GM21526 (cell line): ENCODE results near the gene FAM47B.

Experiments used
- ATAC-seq: cut with Tn5 transposase; IDR thresholded peaks from one replicate; pipeline ENCODE4 v1.9.1; 2021; ENCODE audit warnings: moderate library complexity; ENCODE audit not compliant: unreplicated experiment, low FRiP score

Gene FAM47B

DNA sequence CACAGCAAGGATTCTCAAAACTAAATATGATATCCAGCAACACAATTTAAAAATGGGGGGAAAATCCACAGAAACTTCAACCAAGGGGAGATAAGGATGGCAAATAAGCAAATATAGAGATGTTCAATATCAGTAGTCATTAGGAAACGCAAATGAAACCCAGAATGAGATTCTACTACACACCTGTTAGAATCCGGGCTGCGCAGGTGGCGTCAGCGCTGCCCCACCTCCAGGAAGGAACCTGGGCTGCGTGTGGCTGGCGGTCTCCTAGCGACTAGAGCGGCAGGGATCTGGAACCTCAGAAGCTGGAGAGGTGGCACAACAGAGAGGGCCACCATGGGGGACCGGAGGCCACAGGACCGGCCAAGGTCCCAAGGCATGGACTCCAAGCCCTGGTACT lies at the start of gene FAM47B:
Gene FAM47B (plus strand): TSS at position 301 of the 400 bp plus-strand sequence. CDS start 36 bp downstream, at position 337.
- no peak for ATAC-seq

DNA sequence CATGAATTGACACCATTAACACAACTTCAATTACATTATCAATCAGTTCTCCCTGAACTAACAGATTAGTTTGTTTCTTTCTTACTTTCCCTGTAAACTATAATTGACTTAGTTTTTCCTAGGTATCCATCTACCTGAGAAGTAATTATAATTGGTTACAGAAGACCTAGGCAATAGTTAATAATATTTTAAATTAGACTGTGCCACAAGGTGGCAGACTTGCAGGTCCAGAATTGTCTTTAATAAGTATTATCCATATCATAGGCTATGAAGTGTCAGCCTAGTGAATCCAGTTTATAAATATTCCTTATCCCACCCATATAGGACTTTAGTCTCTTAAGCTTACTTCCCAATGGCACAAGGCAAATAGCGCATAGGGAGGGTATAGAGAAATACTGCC lies 48.9 kb upstream of the FAM47B start:
- ATAC-seq = no peak

DNA sequence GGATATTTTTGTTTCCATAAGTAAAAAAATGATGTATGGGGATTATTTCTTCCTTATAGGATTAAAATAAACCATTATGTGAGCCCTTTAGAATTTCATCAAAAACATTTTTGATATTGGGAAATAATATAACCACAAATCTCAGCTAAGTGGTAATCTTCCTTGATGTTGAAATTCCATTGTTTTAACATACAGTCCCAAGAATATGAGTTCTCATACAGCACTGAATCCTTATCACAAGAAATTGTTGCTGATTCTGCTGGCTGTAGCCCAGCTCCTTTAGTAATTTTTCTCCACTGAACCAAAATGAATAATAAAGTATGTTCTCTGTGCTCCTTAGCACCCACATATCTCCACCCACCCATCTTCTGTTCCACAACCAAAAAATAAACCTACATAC lies 41.9 kb upstream of the FAM47B start:
- no peak for ATAC-seq

DNA sequence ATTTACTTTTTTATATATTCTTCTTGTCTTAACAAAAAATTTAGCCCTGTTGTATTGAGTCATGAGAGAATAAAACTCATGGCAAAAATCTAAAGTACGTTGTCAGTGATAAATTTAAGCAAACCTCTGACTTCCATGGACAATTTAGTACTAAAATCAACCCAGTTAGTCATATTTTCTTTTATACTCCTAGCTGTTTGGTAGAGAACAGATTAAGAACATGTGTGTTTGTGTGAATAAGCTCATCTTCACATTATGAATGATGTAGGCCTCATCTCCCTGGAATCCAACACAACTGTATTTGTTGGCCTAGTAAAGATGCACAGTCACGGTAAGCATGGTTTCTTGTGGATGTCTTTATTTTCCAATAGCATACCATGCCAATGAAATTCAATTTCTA lies 40.8 kb upstream of the FAM47B start:
- ATAC-seq = no peak

DNA sequence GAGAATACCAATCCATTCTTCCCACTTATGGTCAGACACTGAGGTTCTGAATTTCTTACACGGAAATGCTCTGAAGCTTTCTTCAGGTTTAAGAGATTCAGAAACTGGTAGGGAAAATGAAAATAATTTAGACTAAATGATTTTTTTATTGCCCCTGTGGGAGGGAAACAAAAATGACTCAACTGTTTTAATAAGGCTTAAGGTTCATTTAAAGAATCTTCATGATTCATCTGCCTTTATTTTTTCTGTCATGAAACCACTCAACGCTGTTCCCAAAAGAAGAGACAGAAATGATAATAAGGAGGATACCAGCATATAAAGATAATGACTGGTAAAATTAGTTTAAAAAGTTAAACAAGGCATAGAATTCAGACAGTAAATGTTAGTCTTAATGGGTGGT lies 39.3 kb upstream of the FAM47B start:
- no peak for ATAC-seq

DNA sequence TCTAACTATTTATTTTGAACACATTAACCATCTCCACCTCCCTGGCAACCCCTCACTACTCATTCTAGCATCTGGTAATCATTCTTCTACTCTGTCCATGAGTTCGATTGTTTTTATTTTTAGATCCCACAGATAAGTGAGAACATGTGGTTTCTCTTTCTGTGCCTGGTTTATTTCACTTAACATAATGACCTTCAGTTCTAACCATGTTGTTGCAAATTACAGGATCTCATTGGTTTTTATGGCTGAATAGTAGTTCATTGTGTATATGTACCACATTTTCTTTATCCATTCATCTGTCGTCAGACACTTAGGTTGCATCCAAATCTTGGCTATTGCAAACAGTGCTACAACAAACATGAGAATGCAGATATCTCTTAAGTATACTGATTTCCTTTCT lies 33.4 kb upstream of the FAM47B start:
- ATAC-seq = no peak

DNA sequence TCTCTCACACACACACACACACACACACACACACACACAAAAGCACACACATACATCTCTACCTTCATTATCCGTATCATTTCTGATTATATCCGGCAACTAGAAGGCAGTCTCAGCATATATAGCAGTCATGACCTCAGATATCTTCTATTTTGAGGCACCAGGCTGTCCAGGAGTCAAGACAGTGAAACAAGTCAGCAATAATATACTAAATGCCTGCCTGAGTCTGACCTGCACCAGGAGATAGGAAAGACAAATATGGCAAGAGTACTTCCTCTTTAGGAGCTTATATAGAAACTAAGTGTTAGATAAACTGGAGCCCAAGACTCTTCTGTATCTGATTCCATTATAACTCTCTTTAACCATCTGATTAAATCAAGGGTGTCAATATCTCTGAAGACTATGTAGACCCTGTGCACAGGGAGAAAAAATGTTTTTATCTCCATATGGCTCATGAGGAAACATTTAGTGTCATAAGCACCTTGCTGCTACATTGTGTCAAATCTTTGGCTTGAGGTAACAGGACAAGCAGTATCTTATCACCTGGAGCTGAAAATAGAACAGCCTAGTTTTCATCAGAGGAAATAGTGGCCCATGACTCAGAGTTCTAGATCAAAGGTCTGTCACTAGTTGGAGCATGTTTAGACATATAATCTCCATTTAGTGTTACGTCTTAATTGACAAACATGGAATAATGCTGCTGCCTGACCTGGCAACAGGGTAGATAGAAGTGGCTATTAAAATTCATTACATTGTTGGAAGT lies 27.0 kb upstream of the FAM47B start:
- no peak for ATAC-seq

DNA sequence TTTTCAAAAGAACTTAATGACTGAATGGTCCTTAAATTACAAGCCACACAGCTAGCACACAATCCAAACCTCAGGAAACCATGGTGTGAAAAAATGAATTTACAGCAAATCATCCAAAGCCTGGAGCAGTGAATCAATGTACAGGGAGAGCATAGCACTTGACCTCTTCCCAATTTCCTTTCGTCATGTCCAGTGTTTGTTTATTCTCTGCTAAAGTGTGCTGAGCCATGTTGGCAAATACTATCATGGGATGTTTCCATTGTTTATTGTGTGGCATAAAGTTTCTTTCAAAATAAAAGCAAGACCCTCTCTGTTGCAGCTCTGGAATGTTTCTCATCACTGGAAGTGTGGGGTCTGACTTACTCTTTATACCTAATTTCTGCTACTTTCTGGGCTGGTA lies 25.4 kb upstream of the FAM47B start:
- no peak for ATAC-seq

DNA sequence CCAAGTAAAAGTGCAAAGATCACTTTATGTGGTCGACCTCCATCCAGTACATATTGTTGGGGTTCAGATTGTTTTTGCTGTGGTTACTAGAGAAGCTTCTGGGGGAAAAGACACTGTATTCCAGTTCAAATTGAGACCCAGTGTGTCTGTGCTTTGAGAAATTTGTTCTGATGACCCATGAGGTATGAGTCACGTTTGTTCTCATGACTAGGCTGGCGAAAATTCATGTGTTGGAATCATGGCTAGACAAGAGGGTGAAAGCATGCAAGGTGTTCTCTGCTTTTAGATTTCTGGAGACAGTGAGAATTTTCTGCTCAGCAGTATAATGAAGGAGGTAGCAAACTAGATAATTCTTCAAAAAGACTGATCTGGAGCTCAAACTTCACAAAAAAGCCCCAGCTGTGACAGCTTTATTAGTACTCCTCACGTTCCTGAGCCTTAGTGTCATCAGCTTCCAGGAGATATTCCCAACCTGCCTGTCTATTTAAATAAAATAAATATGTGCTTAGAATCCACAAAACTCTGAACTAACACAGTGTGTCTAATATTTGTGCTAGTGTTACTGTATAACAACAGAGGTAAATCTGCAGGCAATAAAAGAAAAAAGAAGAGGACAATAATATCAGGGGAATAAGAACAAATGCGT lies 24.4 kb upstream of the FAM47B start:
- ATAC-seq = no peak

DNA sequence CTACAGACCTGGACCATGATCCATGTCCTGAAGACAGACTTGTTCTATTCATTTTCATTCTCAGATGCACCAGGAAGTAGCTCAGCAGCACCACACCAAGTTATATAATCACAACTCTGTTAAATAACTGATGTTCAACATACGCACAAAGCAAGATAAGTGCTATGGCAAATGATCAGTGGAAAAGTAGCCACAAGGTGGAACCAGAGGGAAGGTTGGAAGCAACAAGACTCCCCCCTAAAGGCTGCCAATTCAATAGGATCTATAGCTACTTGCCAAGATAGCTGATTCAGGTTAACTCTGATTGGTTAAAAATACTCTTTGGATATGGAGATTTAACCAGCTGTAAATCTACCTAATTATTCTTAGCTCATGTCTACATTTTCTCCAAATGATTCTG lies 23.7 kb upstream of the FAM47B start:
- no peak for ATAC-seq

DNA sequence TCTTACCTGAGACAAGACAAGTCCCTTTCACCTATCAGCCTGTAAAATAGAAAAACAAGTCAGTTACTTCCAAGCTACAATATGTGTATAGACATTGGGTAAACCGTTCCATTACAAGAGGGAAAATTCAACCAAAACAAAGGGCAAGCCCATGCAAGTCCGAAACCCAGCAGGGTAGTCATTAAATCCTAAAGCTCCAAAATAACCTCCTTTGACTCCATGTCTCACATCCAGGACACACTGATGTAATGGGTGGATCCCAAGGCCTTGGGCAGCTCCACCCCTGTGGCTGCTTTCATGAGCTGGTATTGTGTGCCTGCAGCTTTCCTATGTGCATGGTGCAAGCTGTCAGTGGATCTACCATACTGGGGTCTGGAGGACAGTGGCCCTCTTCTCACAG lies 14.7 kb upstream of the FAM47B start:
- ATAC-seq = no peak

DNA sequence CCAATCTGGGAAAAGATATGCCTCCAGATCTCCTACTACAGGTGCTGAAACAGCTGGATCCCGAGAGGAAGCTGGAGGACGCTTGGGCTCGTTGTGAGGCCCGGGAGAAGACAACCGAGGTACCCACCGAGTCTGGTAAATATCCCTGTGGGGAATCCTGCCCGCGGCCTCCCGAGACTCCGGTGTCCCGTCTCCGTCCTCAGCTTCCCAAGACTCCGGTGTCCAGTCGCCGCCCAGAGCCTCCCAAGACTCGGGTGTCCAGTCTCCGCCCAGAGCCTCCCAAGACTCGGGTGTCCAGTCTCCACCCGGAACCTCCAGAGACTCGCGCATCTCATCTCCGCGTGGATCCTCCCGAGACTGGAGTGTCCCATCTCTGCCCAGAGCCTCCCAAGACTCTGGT lies 639 bp downstream of the FAM47B start:
- no peak for ATAC-seq

DNA sequence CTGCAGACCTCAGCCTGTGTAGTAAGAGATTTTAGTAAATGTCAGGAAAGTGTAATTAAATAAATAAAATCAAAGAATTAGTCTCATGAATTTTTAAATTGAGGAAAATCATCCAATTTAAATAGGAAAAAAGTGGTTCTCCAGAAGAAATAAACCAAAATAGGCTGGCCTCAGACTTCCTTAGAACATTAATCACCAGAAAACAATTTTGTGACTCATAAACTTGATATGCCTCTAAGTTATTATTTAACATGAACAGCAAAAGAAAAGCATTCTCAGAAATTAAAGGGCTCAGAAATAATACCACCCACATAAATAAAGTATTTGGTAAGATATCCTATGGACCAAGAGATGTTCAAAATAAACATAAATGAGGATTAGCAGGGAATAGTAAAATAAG lies 14.3 kb downstream of the FAM47B start:
- ATAC-seq = no peak

DNA sequence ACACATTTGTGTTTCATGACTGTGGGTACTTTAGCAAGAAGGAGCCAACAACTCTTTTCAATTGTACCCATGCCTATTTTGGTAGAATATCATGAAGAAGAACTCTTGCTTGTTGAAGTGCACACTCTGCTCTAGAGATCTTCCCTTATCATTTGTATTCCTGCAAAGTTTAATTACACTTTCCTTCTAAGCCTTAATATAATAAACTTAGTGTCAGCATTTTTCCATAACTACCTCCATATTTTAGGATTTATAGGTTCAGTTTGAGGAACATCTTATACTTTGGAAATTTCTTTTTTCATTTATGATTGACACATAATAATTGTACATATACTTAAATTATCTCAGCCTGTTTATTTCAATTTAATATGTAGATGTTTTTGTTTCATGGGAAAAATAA lies 19.1 kb downstream of the FAM47B start:
- ATAC-seq = no peak

DNA sequence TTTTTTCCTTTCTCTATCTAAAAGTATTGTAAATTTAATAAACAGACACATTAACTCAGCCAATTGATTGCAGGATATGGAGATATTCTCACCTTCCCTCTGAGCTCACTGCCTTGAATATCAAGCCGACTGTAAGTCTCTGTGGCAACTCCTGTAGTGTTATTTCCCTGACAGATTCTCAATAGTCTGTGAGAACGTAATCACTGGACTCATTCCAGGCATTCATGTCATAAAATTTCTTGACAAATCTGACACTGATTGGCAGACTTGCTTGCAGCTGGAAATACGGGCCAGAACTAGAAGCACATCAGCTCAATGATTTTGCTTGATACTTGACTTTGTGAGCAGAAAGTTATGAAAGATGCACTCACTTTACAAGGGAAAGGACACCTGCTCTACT lies 29.6 kb downstream of the FAM47B start:
- ATAC-seq = no peak

DNA sequence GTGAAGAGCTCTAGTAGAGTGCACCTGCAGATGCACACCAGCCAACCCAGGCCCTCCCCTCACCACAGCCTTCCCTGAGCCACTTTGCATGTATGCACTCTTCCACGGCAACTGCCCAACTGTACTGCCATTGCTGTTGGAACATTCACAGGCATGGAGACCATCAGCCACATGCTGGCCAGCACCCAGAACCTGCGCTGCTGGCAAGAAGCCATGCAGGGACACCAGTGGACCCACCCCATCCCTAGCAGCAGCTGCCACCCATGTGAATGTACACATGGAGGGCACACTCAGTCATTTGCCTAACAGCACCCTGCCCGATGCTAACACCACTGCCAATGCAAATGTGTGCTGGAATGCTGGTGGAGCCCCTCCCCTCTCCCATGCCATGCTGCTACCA lies 35.6 kb downstream of the FAM47B start:
- no peak for ATAC-seq

DNA sequence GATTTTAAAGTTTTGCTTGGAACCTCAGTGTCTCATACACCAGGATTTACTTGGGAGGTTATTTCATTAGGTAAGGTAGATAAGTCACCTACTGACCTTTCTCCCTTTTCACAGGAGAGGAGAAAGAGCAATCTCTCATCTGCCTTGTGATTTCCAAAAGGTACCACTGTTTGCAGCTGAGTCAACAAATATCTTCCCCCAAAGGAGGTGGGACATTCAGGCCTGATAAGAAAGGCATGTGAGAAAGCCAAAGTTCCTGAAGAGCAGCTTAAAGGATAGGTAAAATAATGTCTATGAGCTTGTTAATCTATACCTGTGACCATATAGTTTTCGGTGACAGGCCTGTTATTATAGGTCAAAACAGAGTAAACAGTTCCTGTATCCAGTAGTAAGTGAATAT lies 45.0 kb downstream of the FAM47B start:
- no peak for ATAC-seq
